Fibroblast of upper back skin (primary cell): ENCODE measurements around the gene AHSG.

Experiments
- DNase-seq: peaks from one replicate; pipeline ENCODE4 v3.0.0-alpha.2; 2013

The AHSG gene

GRCh38 chr3:186646106-186646505, 33.2 kb downstream of the AHSG start:
- no peak for DNase-seq

GRCh38 chr3:186646841-186647240, 34.0 kb downstream of the AHSG start:
- DNase-seq, result no peak

GRCh38 chr3:186648851-186649250, 36.0 kb downstream of the AHSG start:
- DNase-seq, result no peak

GRCh38 chr3:186651678-186652215, 38.9 kb downstream of the AHSG start:
- DNase-seq, result no peak

- no peak for DNase-seq
These were observed 40.3 kb downstream of the AHSG start for GRCh38 chr3:186653080-186653707.

- no peak for DNase-seq
These were observed 41.1 kb downstream of the AHSG start for GRCh38 chr3:186653984-186654383.

GRCh38 chr3:186663361-186664118, 50.7 kb downstream of the AHSG start:
- no peak for DNase-seq

- no peak for DNase-seq
These were observed 51.2 kb downstream of the AHSG start for GRCh38 chr3:186664119-186664495.

- no peak for DNase-seq
These were observed 51.6 kb downstream of the AHSG start for GRCh38 chr3:186664506-186664905.

GRCh38 chr3:186665625-186666188, 52.8 kb downstream of the AHSG start, which contains the start of gene HRG:
Gene HRG, plus strand, starts transcription at chr3:186666014. Its CDS starts 18 bp downstream, at chr3:186666032.
- no peak for DNase-seq

- DNase-seq, result no peak
These were observed 55.6 kb downstream of the AHSG start for GRCh38 chr3:186668426-186668825.

- DNase-seq, result no peak
These were observed 56.7 kb downstream of the AHSG start for GRCh38 chr3:186669378-186670084.

- DNase-seq, result no peak
These were observed 57.3 kb downstream of the AHSG start for GRCh38 chr3:186670155-186670554.
